ENCODE measurements around the gene LRCOL1. TPM values are rescaled to one million over a fixed set of nuclear protein-coding genes. Genes with fewer than 3 reads are reported as not detected.

LRCOL1 gene
- total and polyA plus RNA-seq, 2 of the 13 experiments (the other 11 are each of a cell fraction or from before 2014, with no cell fraction given) = not detected

DNA sequence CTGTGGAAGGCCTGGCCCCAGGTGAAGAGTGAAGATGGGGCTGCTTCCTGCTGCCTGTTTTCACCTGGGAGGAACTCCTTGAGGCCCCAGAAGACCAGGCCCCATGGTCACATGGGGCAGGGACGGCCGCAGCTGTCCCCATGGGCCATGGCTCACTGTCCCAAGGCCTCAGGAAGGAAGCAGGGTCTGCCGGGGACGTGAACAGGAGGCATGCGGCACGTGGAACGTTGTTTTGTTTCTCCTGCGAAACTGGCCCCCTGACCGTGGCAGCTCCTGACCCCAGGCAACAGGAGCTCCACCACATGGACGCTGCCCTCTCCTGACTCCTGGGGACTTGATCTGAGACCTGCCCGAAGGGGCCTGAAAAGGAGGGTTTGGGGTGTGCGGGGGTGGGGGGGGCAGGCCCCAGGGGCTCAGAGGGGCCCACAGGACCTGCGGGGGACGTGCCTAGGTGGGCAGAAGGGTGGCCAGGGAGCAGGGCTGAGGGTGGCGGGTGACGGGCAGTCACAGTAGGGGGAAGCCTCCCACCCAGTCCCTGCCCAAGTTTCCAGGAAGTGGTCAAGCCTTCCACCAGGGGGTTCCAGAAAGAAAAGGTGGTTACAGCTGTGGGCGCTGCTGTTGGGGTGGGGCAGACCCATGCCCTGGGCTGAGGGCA, 41.4 kb downstream of the LRCOL1 start:
- in situ Hi-C loops (cut with HindIII; ENCODE audit: extremely low pct_ligation_motif_present, low pct_unique_long_range_greater_than_20kb) = no loop called here

More for the DNA sequence above, 41.4 kb downstream of the LRCOL1 start:
- ChIA-PET CTCF (ENCODE audit: low intra/inter-chr PET ratio, low total read pairs) (no interaction called here), POLR2A (no interaction called here)
- peaks cover 9% of the 10 kb centered on the region; the same call in 1 of the 2 replicates for H4K20me1 ChIP-seq (ENCODE audit: insufficient read depth, low read length)
- no peaks in the 10 kb centered on the region for H3K79me2 ChIP-seq (ENCODE audit: insufficient read depth, low read length)
- H3K9ac ChIP-seq (ENCODE audit: insufficient read depth, low read depth, low read length) = no peak overlapping the region
- DNase-seq (ENCODE audit: low spot score) (no peak), ATAC-seq (no peak), FAIRE-seq (no peak)
- peaks cover 4 to 16% of the 10 kb centered on the region in 2 experiments; a peak in 3 of 5 replicates for H3K36me3 ChIP-seq (replicated peaks in 1 of 2; ENCODE audit: control insufficient read depth in 1 of 2, insufficient read depth in 2 of 2, low read length in 2 of 2)
- no peak overlapping the region for H2AFZ ChIP-seq (ENCODE audit: low read length)
- no peaks in the 10 kb centered on the region for H3K4me1 ChIP-seq (ENCODE audit: insufficient read depth, low read length)
- intact Hi-C loops (cut with micrococcal nuclease; ENCODE audit: unreplicated experiment) = no loop called here
- no peak overlapping the region for H3K27ac ChIP-seq (ENCODE audit: extremely low read length, insufficient read depth, low read length)
- H3K9me3 ChIP-seq (ENCODE audit: low read length) = no peaks in the 10 kb centered on the region
- no peaks in the 10 kb centered on the region for H3K27me3 ChIP-seq (ENCODE audit: control insufficient read depth in 1 of 2, insufficient read depth in 2 of 2, low read length in 2 of 2)
- 89% methylated on average over 5 of the region's 17 CpGs for WGBS (ENCODE audit: low lambda C conversion rate)
- no TSS peak for BruUV-seq (replicated peaks)
- no peak overlapping the region for H3K4me3 ChIP-seq (replicated peaks in 1 of 3; ENCODE audit: insufficient read depth in 1 of 3, low read depth in 2 of 3, low read length in 3 of 3)
- TF ChIP-seq CHCHD3 (CRISPR knock-in tag; IDR thresholded peaks at IDR 0.05) (no peak), AGO2 (optimal IDR thresholded peaks at IDR 0.05; ENCODE audit: low read depth, low read length) (peak; percentile 22), TEAD3 (CRISPR knock-in tag; optimal IDR thresholded peaks at IDR 0.05; ENCODE audit: borderline replicate concordance) (no peak), ZNF282 (IDR thresholded peaks at IDR 0.05; ENCODE audit: partially characterized antibody) (no peak), RBFOX2 (IDR thresholded peaks at IDR 0.05; ENCODE audit: low read depth, low read length) (0 out of 2 replicates have a peak, but pooled peaks have one; percentile 6), ZNF234 (CRISPR knock-in tag; conservative IDR thresholded peaks at IDR 0.05) (no peak), FOXA3 (CRISPR knock-in tag; IDR thresholded peaks at IDR 0.05) (no peak), ZNF766 (CRISPR knock-in tag; IDR thresholded peaks at IDR 0.05; ENCODE audit: borderline replicate concordance) (no peak), NFKB2 (CRISPR knock-in tag; IDR thresholded peaks at IDR 0.05; ENCODE audit: borderline replicate concordance) (no peak), FOXK2 (IDR thresholded peaks at IDR 0.05) (no peak)
- TF ChIP-seq, protein P1, sequence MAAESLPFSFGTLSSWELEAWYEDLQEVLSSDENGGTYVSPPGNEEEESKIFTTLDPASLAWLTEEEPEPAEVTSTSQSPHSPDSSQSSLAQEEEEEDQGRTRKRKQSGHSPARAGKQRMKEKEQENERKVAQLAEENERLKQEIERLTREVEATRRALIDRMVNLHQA (CRISPR knock-in tag; IDR thresholded peaks at IDR 0.05) = no peak
- TF ChIP-seq, protein P2, sequence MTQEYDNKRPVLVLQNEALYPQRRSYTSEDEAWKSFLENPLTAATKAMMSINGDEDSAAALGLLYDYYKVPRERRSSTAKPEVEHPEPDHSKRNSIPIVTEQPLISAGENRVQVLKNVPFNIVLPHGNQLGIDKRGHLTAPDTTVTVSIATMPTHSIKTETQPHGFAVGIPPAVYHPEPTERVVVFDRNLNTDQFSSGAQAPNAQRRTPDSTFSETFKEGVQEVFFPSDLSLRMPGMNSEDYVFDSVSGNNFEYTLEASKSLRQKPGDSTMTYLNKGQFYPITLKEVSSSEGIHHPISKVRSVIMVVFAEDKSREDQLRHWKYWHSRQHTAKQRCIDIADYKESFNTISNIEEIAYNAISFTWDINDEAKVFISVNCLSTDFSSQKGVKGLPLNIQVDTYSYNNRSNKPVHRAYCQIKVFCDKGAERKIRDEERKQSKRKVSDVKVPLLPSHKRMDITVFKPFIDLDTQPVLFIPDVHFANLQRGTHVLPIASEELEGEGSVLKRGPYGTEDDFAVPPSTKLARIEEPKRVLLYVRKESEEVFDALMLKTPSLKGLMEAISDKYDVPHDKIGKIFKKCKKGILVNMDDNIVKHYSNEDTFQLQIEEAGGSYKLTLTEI (CRISPR knock-in tag; conservative IDR thresholded peaks at IDR 0.05) = no peak
- no peak overlapping the region for H3K4me2 ChIP-seq (ENCODE audit: low read depth, low read length)

Data from HepG2 (cell line).